Transverse colon (tissue), 4 donors: ENCODE results near the gene ESYT2.

Experiments
- CTCF ChIP-seq, 5 experiments: fragments of 200-600 bp in 3 of 5; fragments of 450-650 bp in 2 of 5; sonication (generic) in 3 of 5; IDR thresholded peaks; 1 replicate in 2 of 5; 2 replicates in 3 of 5; pipeline ENCODE4 v1.5.1; 2016 to 2017; ENCODE audit warnings: antibody characterized with exemption in 5 of 5, inconsistent platforms in 3 of 5, mild to moderate bottlenecking in 2 of 5, moderate library complexity in 1 of 5
- POLR2A ChIP-seq: fragments of 450-650 bp; IDR thresholded peaks from one replicate; pipeline ENCODE4 v1.6.1; 2016; ENCODE audit warnings: antibody characterized with exemption, mild to moderate bottlenecking, moderate library complexity
- POLR2AphosphoS5 ChIP-seq, 3 donors: sonication (generic); formaldehyde crosslinking; IDR thresholded peaks; one replicate each; pipeline ENCODE4 v1.6.1; 2016; ENCODE audit warnings: antibody characterized with exemption in 3 of 3

DNA sequence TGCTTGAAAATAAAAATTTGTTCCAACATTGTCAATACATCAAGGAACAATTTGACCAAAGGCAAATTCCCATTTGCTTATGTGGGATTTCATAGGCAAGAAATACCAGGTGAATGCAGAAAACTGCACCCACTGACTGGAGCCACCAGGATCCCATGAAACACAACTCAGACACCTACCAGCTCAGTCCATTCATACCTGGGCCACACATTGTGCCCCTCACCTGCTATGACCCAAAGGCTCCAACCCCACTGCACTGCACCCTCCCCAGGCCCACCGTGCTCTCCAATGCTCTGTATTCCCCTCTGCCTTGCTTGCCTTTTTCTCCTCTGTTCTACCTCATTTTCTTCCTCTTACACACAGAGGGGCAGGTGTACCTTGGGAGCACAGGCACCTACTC lies 130.0 kb downstream of the ESYT2 start:
- TF ChIP-seq CTCF (IDR thresholded peaks at IDR 0.05): no peak
- no peak for TF ChIP-seq POLR2A
- no peak for TF ChIP-seq POLR2AphosphoS5 (IDR thresholded peaks at IDR 0.05)
